ENCODE results near the gene RXRA. TPM values are rescaled to one million over a fixed set of nuclear protein-coding genes. Genes with fewer than 3 reads are reported as not detected.

The RXRA gene
- total and polyA plus RNA-seq, 7 donors, result 37.7 to 192 (median 139) TPM

GRCh38 chr9:134319306-134320125 is 6.7 kb upstream of the RXRA start:
- no peak for TF ChIP-seq CTCF (IDR thresholded peaks at IDR 0.05)
- no peaks in the 10 kb centered on the region for H3K36me3 ChIP-seq (ENCODE audit: insufficient read depth in 1 of 2, low read depth in 1 of 2)
- no peaks in the 10 kb centered on the region for H3K27me3 ChIP-seq (ENCODE audit: insufficient read depth in 3 of 3, low read length in 2 of 3)
- H3K27ac ChIP-seq, result no peak overlapping the region
- DNase-seq (peak; percentile 7 to 45), ATAC-seq (no peak)
- 89 to 94% (median 90%) methylated on average over 18 to 24 of the region's 24 CpGs for WGBS, 3 donors
- H3K4me1 ChIP-seq, result peaks cover 6% of the 10 kb centered on the region
- no peaks in the 10 kb centered on the region for H3K9me3 ChIP-seq
- H3K4me3 ChIP-seq, result no peak overlapping the region
- intact Hi-C loops (cut with DNase I), result no loop called here

- no peaks in the 10 kb centered on the region for H3K27me3 ChIP-seq (ENCODE audit: insufficient read depth in 3 of 3, low read length in 2 of 3)
- 84 to 87% (median 86%) methylated on average over 22 of the region's 22 CpGs for WGBS, 3 donors
- no peak overlapping the region for H3K4me3 ChIP-seq
- H3K27ac ChIP-seq, result no peak overlapping the region
- no peak for TF ChIP-seq CTCF (IDR thresholded peaks at IDR 0.05)
- no peaks in the 10 kb centered on the region for H3K36me3 ChIP-seq (ENCODE audit: insufficient read depth in 1 of 2, low read depth in 1 of 2)
- intact Hi-C loops (cut with DNase I), result no loop called here
- no peak for ATAC-seq
- H3K9me3 ChIP-seq, result no peaks in the 10 kb centered on the region
- DNase-seq, result peak; percentile 17 to 41
- H3K4me1 ChIP-seq, result peaks cover 11% of the 10 kb centered on the region
Observed at GRCh38 chr9:134320126-134320867, 6.0 kb upstream of the RXRA start.

GRCh38 chr9:134320868-134321471 is 5.3 kb upstream of the RXRA start:
- H3K27me3 ChIP-seq (ENCODE audit: insufficient read depth in 3 of 3, low read length in 2 of 3), result no peaks in the 10 kb centered on the region
- peak; percentile 23 to 57 for DNase-seq
- no peak for ATAC-seq
- no peaks in the 10 kb centered on the region for H3K9me3 ChIP-seq
- H3K4me1 ChIP-seq, result peaks cover 11% of the 10 kb centered on the region
- H3K27ac ChIP-seq, result no peak overlapping the region
- WGBS, 3 donors, result 67 to 76% (median 71%) methylated on average over 22 of the region's 22 CpGs
- intact Hi-C loops (cut with DNase I), result no loop called here
- TF ChIP-seq CTCF (IDR thresholded peaks at IDR 0.05), result no peak
- no peaks in the 10 kb centered on the region for H3K36me3 ChIP-seq (ENCODE audit: insufficient read depth in 1 of 2, low read depth in 1 of 2)
- no peak overlapping the region for H3K4me3 ChIP-seq

- Histone ChIP-seq H3K9me3 (no peaks in the 10 kb centered on the region), H3K4me3 (no peak overlapping the region), H3K27me3 (ENCODE audit: insufficient read depth in 3 of 3, low read length in 2 of 3) (no peaks in the 10 kb centered on the region), H3K27ac (no peak overlapping the region), H3K4me1 (peaks cover 10% of the 10 kb centered on the region), H3K36me3 (ENCODE audit: insufficient read depth in 1 of 2, low read depth in 1 of 2) (no peaks in the 10 kb centered on the region)
- DNase-seq (peak in 1 of 2 donors; percentile 26), ATAC-seq (no peak)
- intact Hi-C loops (cut with DNase I), result no loop called here
- WGBS, 3 donors, result 87 to 90% (median 88%) methylated on average over 10 of the region's 10 CpGs
- no peak for TF ChIP-seq CTCF (IDR thresholded peaks at IDR 0.05)
Observed at GRCh38 chr9:134321531-134321930, 4.7 kb upstream of the RXRA start.

Data from psoas muscle (tissue), 8 donors.